ENCODE results near the gene PLCB4.
"Not testable (repeated sequence)": the region's sequence is repeated elsewhere in the genome, so short reads cannot be mapped to it uniquely, and the experiment has no call there.

PLCB4 gene

GRCh38 chr20:9145142-9145541 lies 76.3 kb downstream of the PLCB4 start:
- no peak for DNase-seq

- no peak for DNase-seq
Measured at GRCh38 chr20:9146649-9147048, 77.8 kb downstream of the PLCB4 start.

- DNase-seq = no peak
Measured at GRCh38 chr20:9147547-9148024, 78.7 kb downstream of the PLCB4 start.

GRCh38 chr20:9148291-9148690 lies 79.4 kb downstream of the PLCB4 start:
- no peak for DNase-seq

GRCh38 chr20:9149087-9149486 lies 80.2 kb downstream of the PLCB4 start:
- no peak for DNase-seq

- no peak for DNase-seq
Measured at GRCh38 chr20:9149796-9150195, 80.9 kb downstream of the PLCB4 start.

- DNase-seq = no peak
Measured at GRCh38 chr20:9150679-9151078, 81.8 kb downstream of the PLCB4 start.

- not testable (repeated sequence) for DNase-seq
Measured at GRCh38 chr20:9152139-9152538, 83.3 kb downstream of the PLCB4 start.

GRCh38 chr20:9154464-9155024 lies 85.7 kb downstream of the PLCB4 start:
- DNase-seq = no peak

- DNase-seq = no peak
Measured at GRCh38 chr20:9156529-9157280, 87.8 kb downstream of the PLCB4 start.

- DNase-seq = no peak
Measured at GRCh38 chr20:9160331-9160730, 91.4 kb downstream of the PLCB4 start.

- DNase-seq = no peak
Measured at GRCh38 chr20:9160757-9161156, 91.9 kb downstream of the PLCB4 start.

- no peak for DNase-seq
Measured at GRCh38 chr20:9161311-9161710, 92.4 kb downstream of the PLCB4 start.

GRCh38 chr20:9163251-9163650 lies 94.4 kb downstream of the PLCB4 start:
- DNase-seq = no peak

GRCh38 chr20:9163995-9164394 lies 95.1 kb downstream of the PLCB4 start:
- no peak for DNase-seq

GRCh38 chr20:9165261-9165660 lies 96.4 kb downstream of the PLCB4 start:
- no peak for DNase-seq

- no peak for DNase-seq
Measured at GRCh38 chr20:9166153-9166780, 97.4 kb downstream of the PLCB4 start.

GRCh38 chr20:9169409-9169808 lies 100.5 kb downstream of the PLCB4 start:
- no peak for DNase-seq

- no peak for DNase-seq
Measured at GRCh38 chr20:9172851-9173250, 104.0 kb downstream of the PLCB4 start.

GRCh38 chr20:9177278-9177677 lies 108.4 kb downstream of the PLCB4 start:
- DNase-seq = no peak

GRCh38 chr20:9179193-9179802 lies 110.4 kb downstream of the PLCB4 start:
- no peak for DNase-seq

GRCh38 chr20:9179867-9180266 lies 111.0 kb downstream of the PLCB4 start:
- no peak for DNase-seq

GRCh38 chr20:9180481-9181257 lies 111.8 kb downstream of the PLCB4 start:
- no peak for DNase-seq

All from stimulated activated CD4-positive, alpha-beta T cell treated with anti-CD3 and anti-CD28 coated beads, Interleukin-12 subunit alpha, Interleukin-12 subunit beta, amount 100 ng/mL, for 4 hours (primary cell).